ENCODE measurements around the gene PLEKHN1.
A peak's percentile ranks its signal among the peaks of the same experiment; 100 is the strongest.

PLEKHN1 gene

GRCh38 chr1:999725-1000356 is 33.6 kb downstream of the PLEKHN1 start, which contains the start of gene HES4 (continued):
- TF ChIP-seq PRDM6 (tag by site-specific recombination; IDR thresholded peaks at IDR 0.05) (no peak), HOXC10 (CRISPR knock-in tag; IDR thresholded peaks at IDR 0.05) (peak; percentile 26; the same call in 1 of the 2 replicates), BCL11B (tag by site-specific recombination; IDR thresholded peaks at IDR 0.05; ENCODE audit: low read depth) (no peak), ZNF621 (tag by site-specific recombination; IDR thresholded peaks at IDR 0.05) (no peak), ZFHX2 (tag by site-specific recombination; conservative IDR thresholded peaks at IDR 0.05) (peak; percentile 90), ZNF18 (tag by site-specific recombination; IDR thresholded peaks at IDR 0.05) (peak; percentile 96), ZNF513 (tag by site-specific recombination; IDR thresholded peaks at IDR 0.05) (no peak)

GRCh38 chr1:1000357-1001056 is 34.2 kb downstream of the PLEKHN1 start:
- H3K27ac ChIP-seq (ENCODE audit: extremely low read depth, low read depth, low read length): peak overlapping the region; percentile 97
- H3K9me3 ChIP-seq (ENCODE audit: control insufficient read depth, insufficient read depth, low read depth, low read length): no peaks in the 10 kb centered on the region
- H3K36me3 ChIP-seq (ENCODE audit: control insufficient read depth in 2 of 2, insufficient read depth in 1 of 2, low read length in 2 of 2): peaks cover 0 to 40% of the 10 kb centered on the region in 2 experiments; a peak in 2 of 3 replicates
- peak overlapping the region; percentile 74 for H3K4me3 ChIP-seq (ENCODE audit: low read depth, low read length)
- ChIA-PET POLR2A (interaction anchor here (1.0 to 6.5 kb wide), 9 partner anchors 13 to 318 kb away, joined by 3 to 44 read pairs (median 4); partner anchors contain the start of genes AGRN and ISG15), CTCF (interaction anchor here (0.6 to 2.3 kb wide), 3 partner anchors 14 to 63 kb away, joined by 4 to 20 read pairs (median 10); partner anchors contain the start of gene ISG15)
- 0 out of 2 replicates have a peak, but pooled peaks cover 3% of the 10 kb centered on the region for H3K4me1 ChIP-seq (ENCODE audit: control insufficient read depth, insufficient read depth, low read length)
- peak; percentile 92 for TF ChIP-seq ZNF639 (tag by site-specific recombination; IDR thresholded peaks at IDR 0.05)
- peak; percentile 91 for TF ChIP-seq ZFP69B (tag by site-specific recombination; IDR thresholded peaks at IDR 0.05)
- TF ChIP-seq OSR2 (tag by site-specific recombination; IDR thresholded peaks at IDR 0.05): peak; percentile 55
- TF ChIP-seq ZNF488 (tag by site-specific recombination; IDR thresholded peaks at IDR 0.05): peak; percentile 78
- TF ChIP-seq ZIC2 (tag by site-specific recombination; IDR thresholded peaks at IDR 0.05): peak; percentile 96
- TF ChIP-seq ZBTB21 (tag by site-specific recombination; IDR thresholded peaks at IDR 0.05): peak; percentile 100
- TF ChIP-seq ZNF664 (tag by site-specific recombination; IDR thresholded peaks at IDR 0.05): peak; percentile 57; the same call in 1 of the 2 replicates
- TF ChIP-seq ZNF514 (tag by site-specific recombination; IDR thresholded peaks at IDR 0.05): no peak
- TF ChIP-seq TRIM28 (IDR thresholded peaks at IDR 0.05; ENCODE audit: borderline replicate concordance, low read length): no peak
- peak; percentile 86 for TF ChIP-seq ZNF610 (tag by site-specific recombination; IDR thresholded peaks at IDR 0.05; ENCODE audit: borderline replicate concordance)
- TF ChIP-seq ZNF362 (tag by site-specific recombination; IDR thresholded peaks at IDR 0.05): no peak
- no peak for TF ChIP-seq TCF7L2 (IDR thresholded peaks at IDR 0.05; ENCODE audit: borderline replicate concordance, low read depth, low read length)
- no peak for TF ChIP-seq ZNF23 (tag by site-specific recombination; IDR thresholded peaks at IDR 0.05; ENCODE audit: borderline replicate concordance)
- no peak; the same call in 1 of the 2 replicates for TF ChIP-seq SCRT1 (tag by site-specific recombination; IDR thresholded peaks at IDR 0.05; ENCODE audit: borderline replicate concordance)
- no peak; the same call in 1 of the 2 replicates for TF ChIP-seq ZNF785 (tag by site-specific recombination; IDR thresholded peaks at IDR 0.05)
- TF ChIP-seq ZNF585B (tag by site-specific recombination; IDR thresholded peaks at IDR 0.05): no peak; the same call in 1 of the 2 replicates
- TF ChIP-seq ZNF423 (tag by site-specific recombination; IDR thresholded peaks at IDR 0.05): no peak; the same call in 1 of the 2 replicates
- peak; percentile 98 for TF ChIP-seq ZSCAN18 (tag by site-specific recombination; IDR thresholded peaks at IDR 0.05)

Data from HEK293 (cell line).